Measurements from ENCODE around the gene SPSB3. TPM values are rescaled to one million over a fixed set of nuclear protein-coding genes. Genes with fewer than 3 reads are reported as not detected.

SPSB3 gene
- total and polyA plus RNA-seq, 4 donors, result 27.7 to 60.5 (median 37.8) TPM

GRCh38 chr16:1793578-1794220, 11.3 kb upstream of the SPSB3 start, which contains the start of gene IGFALS:
IGFALS (minus strand) TSS chr16:1793705; CDS start chr16:1793652, 53 bp downstream.
- H3K36me3 ChIP-seq (ENCODE audit: control insufficient read depth in 4 of 4, insufficient read depth in 3 of 4, low read depth in 1 of 4, low read length in 3 of 4), result peaks cover 0 to 22% (median 2%) of the 10 kb centered on the region in 4 donors
- H3K4me1 ChIP-seq (ENCODE audit: control insufficient read depth in 4 of 4, insufficient read depth in 4 of 4, low read length in 3 of 4), result peaks cover 20 to 61% (median 47%) of the 10 kb centered on the region in 4 donors
- WGBS, result 24% methylated on average over 28 of the region's 28 CpGs
- peak within 1 kb of the TSS; percentile 63 to 73 (median 70) for H3K4me3 ChIP-seq (ENCODE audit: low read depth in 1 of 3, low read length in 3 of 3)
- H3K9me3 ChIP-seq (ENCODE audit: control insufficient read depth in 4 of 4, low read length in 3 of 4), result no peaks in the 10 kb centered on the region
- peak within 1 kb of the TSS in 1 of 2 donors; percentile 71 for H3K9ac ChIP-seq (ENCODE audit: low read depth in 1 of 2, low read length in 2 of 2)
- H3K27ac ChIP-seq (ENCODE audit: low read depth in 1 of 2, low read length in 2 of 2), result peak within 1 kb of the TSS; percentile 64 to 76
- H3K27me3 ChIP-seq (ENCODE audit: control insufficient read depth in 4 of 4, insufficient read depth in 4 of 4, low read length in 3 of 4), result no peaks in the 10 kb centered on the region
- DNase-seq (ENCODE audit: low spot score), result no peak
- TF ChIP-seq HNF4A (conservative IDR thresholded peaks at IDR 0.05) (peak in 1 of 2 donors; percentile 39), SP1 (IDR thresholded peaks at IDR 0.05) (peak; percentile 11), JUND (IDR thresholded peaks at IDR 0.05) (no peak), RXRA (IDR thresholded peaks at IDR 0.05) (peak; percentile 45 to 57), GABPA (IDR thresholded peaks at IDR 0.05 in 1 of 2, conservative IDR thresholded peaks at IDR 0.05 in 1 of 2) (peak in 1 of 2 donors; percentile 30), YY1 (IDR thresholded peaks at IDR 0.05) (peak; percentile 12), ATF3 (IDR thresholded peaks at IDR 0.05) (no peak), FOXA1 (IDR thresholded peaks at IDR 0.05) (no peak), MAX (IDR thresholded peaks at IDR 0.05) (peak; percentile 11)

GRCh38 chr16:1792836-1793577, 10.6 kb upstream of the SPSB3 start:
- 42% methylated on average over 33 of the region's 33 CpGs for WGBS
- no peaks in the 10 kb centered on the region for H3K27me3 ChIP-seq (ENCODE audit: control insufficient read depth in 4 of 4, insufficient read depth in 4 of 4, low read length in 3 of 4)
- H3K36me3 ChIP-seq (ENCODE audit: control insufficient read depth in 4 of 4, insufficient read depth in 3 of 4, low read depth in 1 of 4, low read length in 3 of 4), result peaks cover 0 to 27% (median 4%) of the 10 kb centered on the region in 4 donors
- peak overlapping the region; percentile 63 to 73 (median 70) for H3K4me3 ChIP-seq (ENCODE audit: low read depth in 1 of 3, low read length in 3 of 3)
- H3K27ac ChIP-seq (ENCODE audit: low read depth in 1 of 2, low read length in 2 of 2), result peak overlapping the region; percentile 64 to 76
- peak overlapping the region in 1 of 2 donors; percentile 71 for H3K9ac ChIP-seq (ENCODE audit: low read depth in 1 of 2, low read length in 2 of 2)
- H3K9me3 ChIP-seq (ENCODE audit: control insufficient read depth in 4 of 4, low read length in 3 of 4), result no peaks in the 10 kb centered on the region
- DNase-seq (ENCODE audit: low spot score), result no peak
- no peak for TF ChIP-seq HNF4G (IDR thresholded peaks at IDR 0.05)
- TF ChIP-seq JUND (IDR thresholded peaks at IDR 0.05), result no peak
- TF ChIP-seq REST (IDR thresholded peaks at IDR 0.05), result no peak
- no peak for TF ChIP-seq CTCF (IDR thresholded peaks at IDR 0.05; ENCODE audit: low read depth, low read length, missing input control)
- TF ChIP-seq HNF4A (conservative IDR thresholded peaks at IDR 0.05), result no peak
- TF ChIP-seq RXRA (IDR thresholded peaks at IDR 0.05), result no peak
- no peak for TF ChIP-seq FOXA2 (IDR thresholded peaks at IDR 0.05)
- no peak for TF ChIP-seq EGR1 (IDR thresholded peaks at IDR 0.05; ENCODE audit: low read depth in 2 of 2)
- TF ChIP-seq ZBTB33 (IDR thresholded peaks at IDR 0.05), result no peak
- TF ChIP-seq FOXA1 (IDR thresholded peaks at IDR 0.05), result no peak
- no peak for TF ChIP-seq RAD21 (IDR thresholded peaks at IDR 0.05)
- TF ChIP-seq NR2F2 (IDR thresholded peaks at IDR 0.05), result no peak
- TF ChIP-seq MAX (IDR thresholded peaks at IDR 0.05), result no peak
- no peak for TF ChIP-seq GABPA (IDR thresholded peaks at IDR 0.05 in 1 of 2, conservative IDR thresholded peaks at IDR 0.05 in 1 of 2)
- no peak for TF ChIP-seq ATF3 (IDR thresholded peaks at IDR 0.05)
- TF ChIP-seq TAF1 (conservative IDR thresholded peaks at IDR 0.05), result no peak
- no peak for TF ChIP-seq YY1 (IDR thresholded peaks at IDR 0.05)
- TF ChIP-seq SP1 (IDR thresholded peaks at IDR 0.05), result no peak
- H3K4me1 ChIP-seq (ENCODE audit: control insufficient read depth in 4 of 4, insufficient read depth in 4 of 4, low read length in 3 of 4), result peaks cover 20 to 66% (median 47%) of the 10 kb centered on the region in 4 donors

Measured in liver (tissue), 9 donors.